GM21717 (cell line): ENCODE measurements around the gene PCCB.
"Not testable (repeated sequence)": the region's sequence is repeated elsewhere in the genome, so short reads cannot be mapped to it uniquely, and the experiment has no call there.

Source experiments
- ATAC-seq: cut with Tn5 transposase; IDR thresholded peaks from one replicate; pipeline ENCODE4 v1.9.1; 2021; ENCODE audit warnings: mild to moderate bottlenecking, moderate library complexity; ENCODE audit not compliant: unreplicated experiment

The PCCB gene

DNA sequence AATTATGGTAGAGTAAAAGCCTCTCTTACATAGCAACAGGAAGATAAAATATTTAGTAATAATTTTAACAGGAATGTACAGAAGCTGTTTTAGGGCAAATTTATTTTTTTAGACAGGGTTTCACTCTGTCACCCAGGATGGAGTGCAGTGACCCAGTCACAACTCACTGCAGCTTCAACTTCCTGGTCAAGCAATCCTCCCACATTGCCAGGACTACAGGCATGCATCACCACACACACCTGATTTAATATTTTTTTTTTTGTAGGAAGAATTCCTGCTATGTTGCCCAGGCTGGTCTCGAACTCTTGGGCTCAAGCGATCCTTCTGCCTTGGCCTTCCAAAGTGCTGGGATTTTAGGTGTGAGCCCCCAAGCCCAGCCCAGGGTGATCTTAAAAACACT, 61.1 kb downstream of the PCCB start:
- no peak for ATAC-seq

DNA sequence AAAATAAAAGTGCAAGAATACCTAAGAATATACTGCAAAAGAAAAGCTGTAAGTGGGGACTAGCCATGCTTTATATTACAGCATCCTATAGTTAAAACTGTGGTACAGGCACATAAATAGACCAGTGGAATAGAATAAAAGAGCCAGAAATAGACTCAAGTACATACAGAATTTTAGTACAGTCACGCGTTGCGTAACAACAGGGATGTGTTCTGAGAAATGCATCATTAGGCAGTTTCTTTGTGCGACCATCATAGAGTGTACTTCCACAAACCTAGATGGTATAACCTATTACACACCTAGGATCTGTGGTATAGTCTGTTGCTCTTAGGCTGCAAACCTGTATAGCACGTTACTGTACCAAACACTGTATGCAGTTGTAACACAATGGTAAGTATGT, 61.8 kb downstream of the PCCB start:
- no peak for ATAC-seq

GRCh38 chr3:136326316-136326715, 76.2 kb downstream of the PCCB start:
- no peak for ATAC-seq

DNA sequence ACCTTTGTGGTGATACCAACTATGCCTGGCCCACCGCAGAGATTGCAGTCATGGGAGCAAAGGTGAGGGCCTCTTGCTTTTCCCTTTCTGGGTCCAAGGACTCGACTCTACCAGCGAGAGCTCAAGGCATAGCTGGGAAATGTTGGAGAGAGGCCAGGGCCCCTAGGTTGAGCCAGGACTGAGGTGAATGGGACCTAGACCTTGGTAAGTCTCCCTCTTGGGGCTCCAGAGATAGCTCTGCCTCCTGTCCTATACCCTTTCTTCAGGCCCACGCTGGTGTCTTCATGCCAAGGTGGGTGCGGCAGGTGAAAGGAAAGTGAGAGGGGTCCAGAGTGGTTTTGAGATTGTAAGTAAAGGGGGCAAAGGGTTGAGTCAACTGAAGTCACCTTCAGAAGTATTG, 77.5 kb downstream of the PCCB start:
- ATAC-seq: no peak

- ATAC-seq: no peak
Observed at GRCh38 chr3:136329593-136329992, 79.5 kb downstream of the PCCB start.

GRCh38 chr3:136330900-136331299, 80.8 kb downstream of the PCCB start:
- no peak for ATAC-seq

- no peak for ATAC-seq
Observed at GRCh38 chr3:136332302-136332701, 82.2 kb downstream of the PCCB start.

DNA sequence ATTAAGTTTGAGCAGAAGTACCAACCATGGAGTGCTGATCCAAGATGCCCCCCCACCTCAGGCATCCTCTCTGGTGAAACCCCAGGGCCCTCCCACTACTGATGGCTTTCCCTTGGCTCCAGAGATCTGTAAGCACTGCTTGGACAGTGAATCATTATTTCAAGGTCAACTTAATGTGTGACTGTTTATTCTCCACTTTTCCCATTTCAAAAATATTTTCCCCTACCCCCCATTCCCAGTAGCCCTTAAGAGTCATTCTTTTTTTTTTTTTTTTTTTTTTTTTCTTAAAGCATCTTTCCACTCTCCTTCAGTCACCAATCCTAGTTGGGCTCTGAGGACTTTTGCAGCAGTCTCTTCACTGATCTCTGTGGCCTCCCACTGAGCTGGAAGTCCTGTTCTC, 82.6 kb downstream of the PCCB start:
- no peak for ATAC-seq

- no peak for ATAC-seq
Observed at GRCh38 chr3:136334209-136334608, 84.1 kb downstream of the PCCB start.

DNA sequence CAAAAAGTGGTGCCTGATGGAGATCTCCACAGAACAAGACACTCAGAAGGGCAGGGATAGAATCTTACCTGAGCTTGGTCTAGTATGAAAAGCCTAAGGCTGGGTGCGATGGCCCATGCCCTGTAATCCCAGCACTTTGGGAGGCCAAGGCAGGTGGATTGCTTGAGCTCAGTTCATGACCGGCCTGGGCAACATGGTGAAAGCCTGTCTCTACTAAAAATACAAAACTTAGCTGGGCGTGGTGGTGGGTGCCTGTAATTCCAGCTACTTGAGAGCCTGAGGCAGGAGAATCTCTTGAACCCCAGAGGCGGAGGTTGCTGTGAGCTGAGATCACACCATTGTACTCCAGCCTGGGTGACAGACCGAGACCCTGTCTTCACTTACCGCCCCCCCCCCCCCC, 84.6 kb downstream of the PCCB start:
- not testable (repeated sequence) for ATAC-seq

GRCh38 chr3:136336329-136337100, 86.4 kb downstream of the PCCB start:
- no peak for ATAC-seq

GRCh38 chr3:136343446-136343845, 93.3 kb downstream of the PCCB start:
- ATAC-seq: no peak

DNA sequence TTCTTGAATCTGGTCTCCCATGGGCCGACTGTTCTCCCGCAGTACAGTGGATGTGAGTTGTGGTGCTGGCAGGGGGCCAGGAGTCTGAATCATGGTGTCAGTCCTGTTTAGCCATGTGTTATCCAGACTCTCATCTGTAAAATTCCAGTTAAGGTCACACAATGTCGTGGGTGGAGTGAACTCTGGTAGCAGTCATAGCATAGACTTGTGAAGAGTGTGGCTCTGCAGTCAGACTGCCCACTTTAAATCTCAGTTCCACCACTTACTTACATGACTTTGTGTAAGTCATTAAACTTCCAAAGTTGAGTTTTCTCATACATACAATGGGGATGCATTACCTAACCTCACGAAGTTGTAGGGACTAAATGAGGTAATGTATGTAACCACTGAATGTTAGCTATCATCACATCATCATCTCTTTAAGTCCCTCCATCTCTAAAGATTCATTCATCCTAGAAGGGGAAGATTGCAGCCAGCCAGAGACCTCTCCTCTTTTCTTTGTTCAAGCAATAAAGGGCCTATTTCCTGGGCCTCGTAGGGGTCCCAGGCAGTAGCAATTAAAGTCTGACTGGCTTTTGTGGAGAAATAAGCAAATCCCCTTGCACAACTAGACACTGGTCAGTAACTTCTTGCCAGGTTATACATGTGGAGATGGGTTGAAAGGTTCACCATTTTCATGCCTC, 93.9 kb downstream of the PCCB start:
- no peak for ATAC-seq

DNA sequence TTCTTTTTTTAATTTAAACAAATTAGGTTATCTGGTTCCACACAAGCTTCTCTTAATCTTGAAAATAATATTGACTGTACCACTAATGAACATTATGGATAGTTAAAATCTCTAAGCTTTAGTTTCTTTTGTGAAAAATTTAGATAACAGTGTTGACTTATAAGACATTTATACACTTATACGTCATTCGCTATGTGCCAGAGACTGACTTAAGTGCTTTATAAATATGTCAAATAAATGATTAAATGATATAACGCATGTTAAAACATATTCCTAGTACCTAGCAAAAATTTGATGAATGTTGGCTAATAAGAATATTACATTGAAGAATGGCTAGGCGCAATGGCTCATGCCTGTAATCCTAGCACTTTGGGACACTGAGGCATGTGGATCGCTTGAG, 96.3 kb downstream of the PCCB start:
- ATAC-seq: no peak

GRCh38 chr3:136350132-136350531, 100.0 kb downstream of the PCCB start:
- no peak for ATAC-seq

DNA sequence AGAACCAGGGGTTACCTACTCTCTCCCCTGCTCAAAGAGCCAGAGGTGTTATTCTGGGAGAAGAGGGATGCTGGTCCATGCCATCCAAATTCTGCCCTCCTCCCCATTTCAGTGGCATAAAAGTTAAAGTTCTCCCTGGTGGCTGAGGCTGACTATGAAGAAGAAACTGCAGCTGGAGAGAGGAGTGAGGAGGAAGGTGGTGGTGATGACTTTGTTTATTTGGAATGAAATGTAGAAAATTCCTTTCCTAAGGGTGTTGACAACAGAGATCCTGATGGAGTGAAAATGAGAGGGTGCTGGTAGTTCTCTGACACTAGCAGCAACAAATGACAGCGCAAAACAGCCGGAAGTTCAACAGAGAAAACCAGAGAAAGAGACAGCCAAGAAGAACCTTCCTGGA, 100.4 kb downstream of the PCCB start:
- ATAC-seq: no peak

DNA sequence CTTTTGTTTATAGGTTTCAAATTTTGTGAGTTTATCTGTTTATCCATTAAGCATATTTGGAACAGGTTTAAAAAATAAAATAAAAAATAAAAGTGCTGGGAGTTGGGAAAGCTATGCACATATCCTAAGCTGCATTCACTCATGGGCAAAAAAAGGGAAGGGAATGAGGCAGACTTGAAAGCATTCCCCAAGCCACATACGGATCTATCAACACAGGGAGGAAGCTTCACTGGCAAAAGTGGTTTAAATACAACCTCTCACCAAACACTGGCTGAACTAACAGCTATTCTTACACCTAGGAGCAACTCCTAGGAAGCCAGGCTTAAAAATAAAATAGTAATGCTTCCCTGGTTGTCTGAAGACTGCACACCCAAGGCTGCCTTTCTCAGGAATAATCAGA, 101.2 kb downstream of the PCCB start:
- ATAC-seq: no peak

- no peak for ATAC-seq
Observed at GRCh38 chr3:136351905-136352304, 101.8 kb downstream of the PCCB start.

GRCh38 chr3:136353461-136353860, 103.3 kb downstream of the PCCB start:
- no peak for ATAC-seq

- no peak for ATAC-seq
Observed at GRCh38 chr3:136366289-136366688, 116.1 kb downstream of the PCCB start.

DNA sequence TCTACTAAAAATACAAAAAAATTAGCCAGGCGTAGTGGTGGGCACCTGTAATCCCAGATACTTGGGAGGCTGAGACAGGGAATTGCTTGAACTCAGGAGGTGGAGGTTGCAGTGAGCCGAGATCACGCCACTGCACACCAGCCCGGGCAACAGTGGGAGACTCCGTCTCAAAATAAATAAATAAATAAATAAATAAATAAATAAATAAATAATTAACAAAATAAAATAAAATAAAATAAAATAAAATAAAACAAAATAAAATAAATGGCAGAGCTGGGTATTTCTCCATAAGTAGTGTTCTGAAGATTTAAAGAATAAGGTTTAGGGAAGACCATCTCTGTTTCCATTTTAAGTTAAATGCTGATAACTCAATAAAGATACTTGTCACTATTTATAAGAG, 125.7 kb downstream of the PCCB start:
- ATAC-seq: not testable (repeated sequence)

DNA sequence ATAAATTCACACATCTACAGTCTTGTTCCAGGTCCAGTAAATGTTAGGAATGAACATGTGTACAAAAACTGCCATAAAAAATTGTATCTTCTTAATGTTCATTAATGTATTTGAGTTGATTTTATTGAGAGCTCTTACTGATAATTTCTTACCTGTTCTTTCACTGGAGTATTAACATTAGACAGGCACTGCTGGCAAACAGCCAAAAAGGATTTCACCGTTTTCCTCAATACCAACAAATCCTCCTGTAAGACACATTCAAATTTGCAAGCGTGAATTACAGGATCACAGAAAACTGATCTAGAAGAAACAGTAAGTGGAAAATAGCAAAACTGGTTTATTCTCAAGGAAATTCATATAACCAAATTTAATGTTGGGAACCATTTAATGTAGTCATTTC, 127.4 kb downstream of the PCCB start:
- no peak for ATAC-seq

- no peak for ATAC-seq
Observed at GRCh38 chr3:136378011-136378410, 127.9 kb downstream of the PCCB start.
